HG02870 (cell line): ENCODE data around the gene ATG4D.

ENCODE experiments used
- ATAC-seq: cut with Tn5 transposase; IDR thresholded peaks from one replicate; pipeline ENCODE4 v1.9.1; 2021; ENCODE audit warnings: mild to moderate bottlenecking, moderate library complexity; ENCODE audit not compliant: unreplicated experiment

The ATG4D gene

DNA sequence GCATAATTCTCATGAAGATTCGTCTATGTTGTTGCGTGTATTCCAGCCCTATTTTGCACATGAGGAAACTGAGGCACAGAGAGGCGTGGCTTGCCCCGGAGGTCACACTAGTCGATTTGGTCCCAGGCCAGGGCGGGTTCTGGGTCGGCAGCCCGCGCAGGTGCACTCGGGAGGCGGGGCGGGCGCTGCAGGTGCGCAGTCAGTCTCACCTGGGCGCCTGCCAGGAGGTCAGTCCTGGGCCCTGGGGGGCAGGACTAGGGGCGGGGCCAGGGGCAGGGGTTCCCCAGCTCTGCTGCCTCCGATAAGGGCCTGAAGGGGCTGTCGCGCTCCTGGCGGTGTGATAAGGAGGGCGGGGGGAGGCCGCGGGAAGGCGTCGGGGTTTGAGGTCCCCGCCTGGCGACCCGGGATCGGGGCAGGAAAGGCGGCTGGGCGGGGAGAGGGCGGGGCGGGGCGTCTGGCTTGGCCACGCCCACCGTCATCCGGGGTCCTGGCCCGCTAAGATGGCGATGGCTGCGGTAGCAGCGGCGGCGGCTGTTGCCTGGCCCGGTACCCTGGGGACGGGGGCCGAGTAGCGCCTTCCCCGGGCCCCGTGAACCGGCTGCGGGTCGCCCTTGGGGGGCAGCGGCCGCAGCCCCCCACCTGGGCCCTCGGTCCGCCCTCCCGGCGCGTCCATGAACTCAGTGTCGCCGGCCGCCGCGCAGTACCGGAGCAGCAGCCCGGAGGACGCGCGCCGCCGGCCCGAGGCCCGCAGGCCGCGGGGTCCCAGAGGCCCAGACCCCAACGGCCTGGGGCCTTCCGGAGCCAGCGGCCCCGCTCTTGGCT, at the start of gene ATG4D:
ATG4D (plus strand) TSS at position 485 of the 822 bp plus-strand sequence; CDS start at position 672, 187 bp downstream.
- peak; percentile 76 for ATAC-seq

DNA sequence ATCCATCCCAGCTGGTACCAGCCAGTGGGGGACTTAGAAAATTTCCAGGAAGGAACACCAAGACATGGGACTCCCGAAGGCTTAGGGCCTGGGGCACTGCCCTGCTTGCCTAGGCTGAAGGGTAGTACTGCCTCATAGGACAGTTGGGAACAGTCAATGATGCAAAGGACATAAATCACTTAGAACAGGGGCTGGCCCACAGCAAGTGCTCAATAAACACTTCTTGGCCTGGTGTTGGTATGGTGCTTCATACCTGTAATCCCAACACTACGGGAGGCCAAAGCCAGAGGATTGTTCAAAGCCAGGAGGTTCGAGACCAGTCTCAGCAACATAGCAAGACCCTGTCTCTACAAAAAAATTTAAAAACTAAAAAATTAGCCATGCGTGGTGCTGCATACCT, 46.3 kb upstream of the ATG4D start:
- no peak for ATAC-seq

DNA sequence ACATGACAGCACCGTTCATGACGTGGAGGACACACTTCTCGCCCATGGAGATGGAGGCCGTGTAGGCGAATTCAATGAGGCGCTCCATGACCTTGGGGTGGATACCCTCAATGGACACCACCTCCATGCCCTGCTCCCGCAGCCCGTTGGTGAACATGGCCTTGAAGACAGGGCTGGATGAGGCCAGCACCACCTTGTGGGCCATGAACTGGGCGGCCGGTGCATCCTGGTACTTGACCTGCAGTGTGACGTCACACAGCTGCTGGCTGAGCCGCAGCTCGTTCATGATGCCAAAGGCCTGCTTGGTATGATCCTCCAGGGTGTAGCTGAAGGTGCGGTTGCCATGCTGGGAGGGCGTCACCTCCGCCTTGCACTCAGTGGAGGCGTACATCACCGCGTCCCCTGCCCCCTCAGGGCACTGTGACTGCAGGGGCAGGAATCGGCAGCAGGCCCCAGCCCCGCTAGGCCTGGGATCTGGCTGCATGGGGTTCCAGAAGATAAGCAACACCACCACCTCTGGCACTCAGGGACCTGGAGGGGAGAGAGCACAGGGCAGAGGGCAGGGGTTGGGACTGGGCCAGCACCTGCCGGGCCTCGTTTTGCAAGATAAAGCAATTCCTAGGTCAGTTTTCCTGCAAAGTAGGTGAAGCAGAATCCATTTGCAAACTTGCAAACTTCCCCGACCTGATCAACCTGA, 44.0 kb upstream of the ATG4D start:
- ATAC-seq = no peak

DNA sequence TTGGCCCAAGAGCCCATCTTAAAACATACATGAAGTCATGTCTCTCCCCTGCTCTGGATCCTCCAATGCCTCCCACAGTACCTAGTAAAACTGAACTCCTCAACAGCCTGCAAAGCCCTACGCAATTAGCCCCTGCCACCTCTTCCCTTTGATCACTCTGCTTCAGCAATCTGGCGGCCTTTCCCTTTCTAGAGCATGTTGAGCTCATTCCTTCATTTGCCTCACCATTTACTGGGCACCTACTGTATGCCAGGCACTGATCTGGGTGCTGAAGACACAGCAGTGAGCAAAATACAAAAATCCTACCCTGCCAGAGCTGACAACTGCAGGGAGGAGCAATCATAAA, 43.5 kb upstream of the ATG4D start:
- no peak for ATAC-seq

DNA sequence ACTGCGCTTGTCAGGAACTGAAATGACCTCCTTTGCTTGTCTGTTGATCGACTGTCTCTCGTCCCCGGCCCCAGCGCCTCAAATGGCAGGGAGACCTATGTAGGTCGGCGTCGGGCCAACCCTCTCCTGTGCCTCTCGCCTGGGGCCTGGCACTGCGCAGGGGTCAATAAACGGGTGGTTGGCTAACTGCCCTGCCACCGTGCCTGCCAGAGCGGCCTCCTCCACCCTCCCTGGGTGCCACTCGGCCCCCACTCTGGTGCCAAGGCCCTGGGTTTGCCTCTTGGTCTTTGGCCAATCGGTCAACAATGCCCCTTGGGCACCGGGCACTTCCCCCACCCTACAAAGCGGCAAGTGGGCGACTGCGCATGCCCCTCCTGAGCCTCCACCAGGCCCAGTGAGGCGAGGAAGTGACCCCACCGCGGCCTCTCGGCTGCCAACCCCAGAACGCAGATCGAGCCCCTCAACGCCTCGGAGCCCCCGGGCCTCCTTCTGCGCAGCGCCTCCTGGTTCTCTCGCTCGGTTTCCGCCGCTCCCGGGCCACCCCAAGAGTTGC, 41.7 kb upstream of the ATG4D start:
- ATAC-seq = peak; percentile 27

DNA sequence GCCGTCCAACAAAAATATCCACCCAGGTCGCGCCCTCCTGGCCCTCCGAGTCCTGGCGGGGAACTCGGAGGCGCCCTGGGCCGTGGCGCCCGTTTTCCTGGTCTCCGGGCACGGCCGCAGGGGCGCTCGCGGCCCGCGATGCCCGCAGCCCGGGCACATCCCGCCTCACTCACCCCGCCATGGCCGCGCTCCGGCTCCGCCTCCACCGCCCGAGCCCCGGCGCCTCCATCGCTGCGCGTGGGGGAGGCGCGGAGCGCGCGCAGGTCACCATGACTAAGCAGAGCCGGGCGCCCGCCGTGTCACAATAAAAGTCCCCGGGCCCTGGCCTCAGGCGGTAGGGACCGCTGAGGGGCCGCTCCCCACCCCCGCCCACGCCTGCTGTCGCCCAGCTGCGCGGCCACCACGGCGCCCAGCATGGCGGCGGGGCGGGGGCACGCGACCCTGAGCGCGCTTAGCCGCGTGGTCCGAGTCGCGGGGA, 41.1 kb upstream of the ATG4D start:
- ATAC-seq = peak; percentile 87

DNA sequence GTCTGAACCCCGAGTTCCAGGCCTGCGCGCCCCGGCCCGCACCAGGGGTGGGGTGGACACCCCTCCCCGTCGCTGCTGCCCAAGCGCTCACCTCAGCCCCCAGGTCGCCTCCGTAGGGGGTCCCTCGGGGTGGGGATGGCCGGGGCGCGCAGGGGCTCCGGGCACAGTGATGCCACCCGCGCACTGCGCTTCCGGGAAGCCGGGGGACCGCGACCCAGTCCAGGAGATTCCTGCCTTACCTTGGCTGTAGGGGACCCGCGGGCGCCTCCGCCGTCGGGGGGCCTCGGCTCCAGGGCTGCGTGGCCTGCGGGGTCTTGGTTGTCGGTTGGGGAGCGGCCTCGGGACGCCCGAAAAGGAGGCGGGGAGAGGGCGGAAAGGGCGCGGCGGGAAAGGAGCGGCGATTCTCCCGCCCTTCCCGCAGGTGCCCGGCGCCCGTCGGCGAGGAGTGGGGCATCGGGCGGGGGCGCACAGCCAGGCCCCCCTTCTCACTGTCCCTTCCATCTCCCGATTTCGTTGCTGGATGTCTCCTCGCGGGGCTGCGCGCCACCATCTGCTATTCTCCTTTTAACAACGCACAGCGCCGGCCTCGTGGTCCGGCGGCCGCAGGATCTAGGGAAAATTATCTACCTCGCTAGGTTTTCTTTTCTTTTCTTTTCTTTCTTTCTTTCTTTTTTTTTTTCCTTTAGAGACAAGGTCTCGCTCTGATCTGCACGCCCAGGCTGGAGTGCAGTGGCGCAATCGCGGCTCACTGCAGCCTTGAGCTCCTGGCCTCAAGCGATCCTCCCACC, 40.5 kb upstream of the ATG4D start, which contains the start of gene KEAP1:
KEAP1 (minus strand) TSS at position 355 of the 788 bp plus-strand sequence. CDS start 3,323 bp downstream, outside the sequence.
- no peak for ATAC-seq

DNA sequence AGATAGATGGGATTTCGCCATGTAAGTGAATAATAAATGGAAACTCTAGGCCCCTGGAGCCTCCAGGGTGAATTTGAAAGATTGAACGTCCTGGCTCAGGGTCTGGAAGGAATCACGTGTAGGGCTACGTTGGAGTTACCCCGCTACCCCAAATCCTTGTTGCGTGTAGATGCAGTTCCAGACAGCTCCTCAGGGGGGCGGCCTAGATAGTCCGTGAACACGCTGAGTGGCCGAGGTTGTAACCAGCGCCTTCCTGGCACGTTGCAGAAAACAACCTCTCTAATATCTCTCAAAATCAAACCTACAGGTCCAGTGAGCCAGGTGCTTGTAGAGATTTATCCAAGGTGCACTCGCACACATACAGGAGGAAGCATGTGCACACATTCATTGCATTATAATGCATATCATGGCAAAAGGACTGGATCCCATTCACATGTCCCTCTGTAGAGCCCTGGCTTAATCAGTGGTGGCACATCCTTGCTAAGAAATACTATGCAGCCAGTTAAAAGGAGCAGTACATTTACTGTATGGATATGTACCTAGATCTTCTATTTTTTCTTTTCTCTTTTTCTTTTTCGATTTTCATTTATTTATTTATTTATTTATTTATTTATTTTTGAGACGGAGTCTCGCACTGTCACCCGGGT, 38.0 kb upstream of the ATG4D start:
- ATAC-seq = no peak

DNA sequence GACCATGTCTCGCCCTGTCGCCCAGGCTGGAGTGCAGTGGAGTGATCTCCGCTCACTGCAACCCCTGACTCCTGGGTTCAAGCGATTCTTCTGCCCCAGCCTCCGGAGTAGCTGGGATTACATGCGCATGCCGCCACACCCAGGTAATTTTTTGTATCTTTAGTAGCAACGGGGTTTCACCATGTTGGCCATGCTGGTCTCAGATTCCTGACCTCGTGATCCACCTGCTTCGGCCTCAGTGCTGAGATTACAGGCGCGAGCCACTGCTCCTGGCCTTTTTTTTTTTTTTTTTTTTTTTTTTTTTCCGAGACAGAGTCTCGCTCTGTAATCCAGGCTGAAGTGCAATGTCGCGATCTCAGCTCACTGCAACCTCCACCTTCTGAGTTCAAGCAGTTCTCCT, 35.7 kb upstream of the ATG4D start:
- ATAC-seq = no peak

DNA sequence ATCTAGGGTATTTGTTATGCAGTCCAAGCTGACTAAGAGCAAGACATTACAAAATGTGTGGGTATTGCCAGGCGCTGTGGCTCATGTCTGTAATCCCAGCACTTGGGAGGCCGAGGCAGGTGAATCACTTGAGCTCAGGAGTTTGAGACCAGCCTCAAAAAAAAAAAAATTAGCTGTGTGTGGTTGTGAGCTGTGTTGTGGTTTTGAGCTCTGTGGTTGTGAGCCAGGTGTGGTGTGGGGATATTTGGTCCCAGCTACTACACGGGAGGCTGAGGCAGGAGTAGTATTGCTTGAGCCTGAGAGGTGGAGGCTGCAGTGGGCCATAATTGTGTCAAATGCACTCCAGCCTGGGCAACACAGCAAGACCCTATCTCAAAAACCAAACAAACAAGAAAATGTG, 35.0 kb upstream of the ATG4D start:
- ATAC-seq = no peak

DNA sequence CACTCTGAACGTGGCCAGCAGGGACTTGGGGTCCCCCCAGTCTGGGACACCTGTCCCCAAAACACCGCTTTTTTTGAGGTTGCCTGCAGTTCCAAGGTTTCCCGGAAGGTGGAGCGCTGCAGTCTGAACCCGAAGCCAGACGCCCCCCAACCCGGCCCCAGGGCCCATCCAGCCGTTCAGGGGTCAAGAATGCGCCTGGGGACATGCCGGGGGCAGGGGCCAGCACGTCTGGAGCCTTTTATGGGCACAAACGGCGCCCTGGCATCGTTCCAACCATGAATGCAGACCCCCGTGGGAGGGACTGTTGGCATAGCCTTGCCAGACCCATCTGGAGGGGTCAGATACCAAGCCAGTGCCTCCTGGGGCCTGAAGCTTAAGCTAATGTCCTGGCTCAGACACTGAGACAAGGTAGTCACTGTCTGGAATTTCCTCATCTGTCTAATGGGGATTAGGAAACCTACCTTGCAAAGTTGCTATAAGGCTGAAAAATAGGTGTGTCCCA, 33.4 kb upstream of the ATG4D start:
- ATAC-seq = no peak

DNA sequence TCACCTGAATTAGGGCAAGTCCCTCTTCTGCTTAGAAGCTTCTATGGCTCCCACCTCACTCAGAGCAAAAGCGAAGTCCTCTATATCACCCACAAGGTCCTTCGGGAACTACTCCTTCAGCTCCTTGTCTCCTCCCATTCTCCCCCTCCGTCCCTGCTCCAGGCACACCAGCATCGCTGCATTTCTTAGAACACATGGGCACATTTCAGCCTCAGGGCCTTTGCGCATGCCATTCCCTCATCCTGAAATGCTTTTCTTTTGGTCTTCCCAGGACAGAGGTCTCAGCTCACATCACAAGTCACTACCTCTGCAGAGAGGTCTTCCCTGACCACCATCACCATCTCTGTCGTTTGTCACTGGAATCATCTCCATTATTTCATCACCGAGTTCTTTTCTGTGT, 30.5 kb upstream of the ATG4D start:
- no peak for ATAC-seq

DNA sequence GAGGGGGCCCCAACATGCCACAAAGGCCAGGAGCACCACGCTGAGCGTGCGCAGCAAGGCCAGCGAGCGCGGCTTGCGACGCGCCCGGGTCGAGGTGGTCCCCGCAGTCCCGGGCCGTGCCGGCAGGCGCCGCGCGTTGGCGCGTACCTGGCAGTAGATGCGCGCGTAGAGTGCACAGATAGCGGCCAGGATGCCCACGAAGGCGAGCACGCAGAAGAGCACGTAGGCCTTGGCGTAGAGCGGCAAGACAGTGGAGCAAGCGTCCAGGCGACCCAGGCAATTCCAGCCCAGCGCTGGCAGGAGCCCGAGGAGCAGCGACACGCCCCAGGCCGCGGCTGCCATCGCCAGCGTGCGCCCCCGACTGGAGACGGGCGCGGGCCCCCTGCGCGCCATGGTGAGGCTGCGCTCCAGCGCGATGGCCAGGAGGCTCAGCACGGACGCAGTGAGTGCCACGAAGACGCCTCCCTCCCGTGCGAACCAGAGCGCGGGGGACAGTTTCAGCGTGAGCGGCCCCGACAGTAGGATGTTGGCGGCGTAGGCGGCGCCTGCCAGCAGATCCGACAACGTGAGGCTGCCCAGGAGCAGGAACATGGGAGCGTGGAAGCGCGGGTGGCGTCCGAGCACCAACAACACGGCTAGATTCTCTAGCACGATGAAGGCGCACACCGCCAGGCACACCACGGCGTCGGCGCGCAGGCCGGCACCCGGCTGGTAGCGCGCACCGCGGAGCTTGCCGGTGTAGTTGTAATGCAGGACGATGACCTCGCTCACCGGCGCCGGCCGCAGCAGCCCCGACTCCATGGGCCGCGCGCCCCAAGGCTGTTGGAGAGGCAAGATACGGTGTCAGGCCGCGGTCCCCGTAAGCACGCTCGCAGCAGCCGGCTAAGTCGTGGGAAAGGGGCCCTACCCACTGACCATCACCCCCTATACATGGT, 29.2 kb upstream of the ATG4D start:
- ATAC-seq = no peak

DNA sequence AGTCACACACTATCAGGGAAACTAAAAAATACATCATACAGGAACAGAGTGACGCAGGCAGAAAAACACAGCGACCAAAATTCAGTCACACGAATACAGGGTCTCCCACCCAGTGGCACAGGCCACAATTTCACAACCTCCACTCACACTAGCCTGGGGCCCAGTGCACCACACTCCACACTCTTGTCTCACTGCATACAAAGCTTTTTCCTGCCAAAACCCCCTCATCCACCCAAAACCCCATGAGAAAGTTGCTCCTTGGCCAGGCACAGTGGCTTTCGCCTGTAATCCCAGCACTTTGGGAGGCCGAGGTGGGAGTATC, 27.7 kb upstream of the ATG4D start:
- no peak for ATAC-seq

DNA sequence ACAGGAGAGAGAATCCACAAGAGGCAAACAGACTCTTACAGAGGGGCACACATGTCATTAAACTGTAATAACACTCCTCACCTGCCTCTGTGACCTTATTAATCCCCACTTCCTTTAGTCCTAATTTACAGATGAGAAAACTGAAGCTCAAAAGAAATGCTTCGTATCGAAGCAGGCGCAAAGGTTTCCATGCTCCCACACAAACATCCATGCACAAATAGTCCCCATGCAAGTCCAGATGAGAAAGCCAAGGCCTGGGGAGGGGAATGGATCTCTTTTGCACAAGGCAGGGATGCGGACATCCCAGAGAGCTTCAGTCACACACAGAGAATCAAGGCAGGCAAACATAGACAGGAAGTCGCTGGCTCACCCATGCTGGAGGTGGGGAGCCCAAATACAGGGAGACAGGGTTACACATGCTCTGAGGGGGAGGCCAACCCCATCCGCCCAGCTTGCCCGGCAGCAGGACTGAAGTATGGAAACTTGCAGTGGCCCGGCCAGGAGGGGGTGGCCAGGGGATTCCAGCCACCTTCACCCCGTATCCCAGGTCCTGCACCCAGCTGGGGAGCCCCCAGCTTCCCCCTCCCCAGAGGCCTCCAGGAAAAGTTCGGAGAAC, 26.9 kb upstream of the ATG4D start:
- no peak for ATAC-seq

DNA sequence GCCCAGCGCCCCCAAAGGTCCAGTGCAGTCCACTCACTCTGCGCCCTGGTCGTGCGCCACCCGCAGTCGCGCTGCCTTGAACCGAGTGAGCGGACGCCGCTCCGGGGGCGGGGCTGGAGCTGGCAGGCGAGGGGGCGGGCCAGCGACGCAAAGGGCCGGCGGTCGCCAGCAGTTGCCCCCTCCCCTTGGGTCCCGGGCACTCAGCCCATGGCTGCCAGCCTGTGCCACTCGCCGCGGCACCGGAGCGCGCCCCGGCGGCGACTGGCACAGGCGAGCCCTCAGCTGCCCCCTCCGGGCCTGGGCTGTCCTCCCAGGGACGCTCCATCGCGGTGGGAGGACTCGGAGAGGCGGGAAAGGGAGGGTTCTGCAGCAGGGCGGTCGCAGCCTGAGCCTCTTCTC, 26.3 kb upstream of the ATG4D start, which contains the start of gene S1PR5:
S1PR5 (minus strand) TSS at position 87 of the 399 bp plus-strand sequence. CDS start 2,436 bp downstream, outside the sequence.
- no peak for ATAC-seq

DNA sequence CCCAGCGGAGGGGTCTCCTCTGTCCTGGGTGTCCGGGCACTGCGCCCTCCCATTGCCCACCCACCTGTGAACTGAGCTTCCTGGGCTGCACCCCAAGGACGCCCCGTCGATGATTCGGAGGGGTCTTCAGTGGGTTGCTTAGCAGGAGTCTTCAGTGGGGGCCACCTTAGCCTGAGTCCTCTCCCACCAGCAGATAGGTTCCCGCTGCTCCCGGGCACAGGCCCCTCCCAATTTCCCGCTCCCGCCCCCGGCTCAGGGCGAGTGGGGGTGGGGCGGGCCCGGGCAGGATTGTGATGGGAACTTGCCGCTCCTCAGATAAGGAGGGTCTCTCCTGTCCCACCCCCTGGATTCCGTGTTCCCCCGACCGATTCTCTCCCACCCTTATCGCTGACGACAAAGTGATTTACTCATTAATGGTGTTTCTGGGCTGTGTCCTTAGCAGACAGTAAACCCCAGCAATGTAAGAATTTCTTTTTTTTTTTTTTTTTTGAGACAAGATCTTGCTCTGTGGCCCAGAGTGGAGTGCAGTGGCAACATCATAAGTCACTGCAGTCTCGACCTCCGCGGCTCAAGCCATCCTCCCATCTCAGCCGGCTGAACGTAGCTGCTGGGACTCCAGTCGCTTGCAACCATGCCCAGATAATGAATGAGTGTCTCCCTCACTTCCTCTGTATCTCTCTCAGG, 25.8 kb upstream of the ATG4D start:
- ATAC-seq = no peak
